ENCODE data around the gene SEPTIN11.

The SEPTIN11 gene

GRCh38 chr4:76951672-76952010 lies 2.1 kb downstream of the SEPTIN11 start:
- TF ChIP-seq CTCF (IDR thresholded peaks at IDR 0.05; ENCODE audit: extremely low read depth, insufficient read depth, missing control alignments), result no peak
- in situ Hi-C loops (cut with MboI; ENCODE audit: low pct_unique_long_range_greater_than_20kb, low sequenced_read_pairs, unreplicated experiment), result no loop called here
- DNase-seq (ENCODE audit: low spot score), result no peak

GRCh38 chr4:76952071-76952470 lies 2.5 kb downstream of the SEPTIN11 start:
- no peak for TF ChIP-seq CTCF (IDR thresholded peaks at IDR 0.05; ENCODE audit: extremely low read depth, insufficient read depth, missing control alignments)
- DNase-seq (ENCODE audit: low spot score), result no peak

DNA sequence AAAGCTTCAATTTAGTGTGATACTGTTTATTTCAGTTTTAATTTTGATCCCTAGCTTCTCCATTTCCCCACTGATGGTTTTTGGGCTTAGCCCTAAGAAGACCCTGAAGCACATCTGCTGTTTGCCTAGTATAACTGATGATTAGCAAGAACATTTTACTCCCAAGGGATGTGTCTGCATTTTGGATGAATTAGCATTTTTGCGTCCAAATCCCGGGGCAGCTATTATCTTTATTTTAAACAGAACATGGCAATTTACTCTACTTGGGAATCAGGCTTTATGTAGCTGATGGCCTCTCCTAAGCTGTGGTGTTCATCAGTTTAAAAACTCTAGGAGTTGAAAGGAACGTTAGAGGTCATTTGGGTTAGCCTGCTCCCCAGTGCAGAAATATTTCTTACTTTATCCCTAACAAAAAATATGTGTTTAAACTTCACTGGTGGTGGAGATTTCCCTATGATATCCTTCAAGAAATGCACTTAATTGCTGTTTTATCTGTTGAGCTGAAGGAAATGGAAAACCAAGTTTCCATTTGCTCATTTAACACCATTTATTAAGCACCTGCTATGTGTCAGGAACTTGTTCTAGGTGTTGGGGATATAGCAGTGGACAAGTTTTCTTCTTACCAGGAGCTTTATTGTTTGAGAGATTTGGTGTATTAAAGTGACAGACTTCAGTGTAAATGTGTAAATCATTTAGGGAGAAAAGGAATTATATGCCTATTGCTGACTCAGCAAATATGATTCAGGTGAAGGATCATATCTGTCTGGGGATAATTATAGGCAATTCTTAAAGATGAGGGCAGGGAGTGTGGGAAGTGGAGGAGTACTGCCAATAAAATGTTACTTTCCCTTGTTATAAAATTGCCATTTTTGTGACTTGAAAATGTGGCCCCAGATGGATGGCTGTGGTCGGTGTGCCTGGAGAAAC lies 3.4 kb downstream of the SEPTIN11 start:
- no peak for DNase-seq (ENCODE audit: low spot score)
- in situ Hi-C loops (cut with MboI; ENCODE audit: low pct_unique_long_range_greater_than_20kb, low sequenced_read_pairs, unreplicated experiment), result no loop called here
- TF ChIP-seq CTCF (IDR thresholded peaks at IDR 0.05; ENCODE audit: extremely low read depth, insufficient read depth, missing control alignments), result no peak

More at GRCh38 chr4:76952071-76952470, 2.5 kb downstream of the SEPTIN11 start:
- in situ Hi-C loops (cut with MboI; ENCODE audit: low pct_unique_long_range_greater_than_20kb, low sequenced_read_pairs, unreplicated experiment), result no loop called here

DNA sequence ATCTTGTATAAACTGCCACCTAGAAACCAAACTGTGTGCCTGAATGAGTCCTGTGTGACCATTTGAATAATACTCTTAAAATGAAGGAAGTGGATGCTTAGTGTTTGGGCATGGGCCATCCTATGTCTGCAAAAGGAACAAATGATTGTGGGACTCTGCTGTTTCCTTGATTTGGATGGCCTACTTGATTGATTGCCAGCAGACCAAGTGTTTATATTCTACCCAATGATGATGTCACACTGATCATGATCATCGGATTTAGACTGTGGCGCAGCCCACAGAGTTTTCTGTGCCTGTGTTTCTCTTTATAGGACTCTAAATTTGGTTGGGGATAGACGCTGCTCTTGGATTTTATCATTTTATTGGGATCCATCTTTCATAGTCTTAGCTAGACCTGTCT lies 4.4 kb downstream of the SEPTIN11 start:
- no peak for DNase-seq (ENCODE audit: low spot score)
- in situ Hi-C loops (cut with MboI; ENCODE audit: low pct_unique_long_range_greater_than_20kb, low sequenced_read_pairs, unreplicated experiment), result no loop called here
- no peak for TF ChIP-seq CTCF (IDR thresholded peaks at IDR 0.05; ENCODE audit: extremely low read depth, insufficient read depth, missing control alignments)

GRCh38 chr4:76954489-76954888 lies 4.9 kb downstream of the SEPTIN11 start:
- no peak for TF ChIP-seq CTCF (IDR thresholded peaks at IDR 0.05; ENCODE audit: extremely low read depth, insufficient read depth, missing control alignments)
- in situ Hi-C loops (cut with MboI; ENCODE audit: low pct_unique_long_range_greater_than_20kb, low sequenced_read_pairs, unreplicated experiment), result no loop called here
- no peak for DNase-seq (ENCODE audit: low spot score)

GRCh38 chr4:76955182-76955581 lies 5.6 kb downstream of the SEPTIN11 start:
- in situ Hi-C loops (cut with MboI; ENCODE audit: low pct_unique_long_range_greater_than_20kb, low sequenced_read_pairs, unreplicated experiment), result no loop called here
- DNase-seq (ENCODE audit: low spot score), result no peak
- TF ChIP-seq CTCF (IDR thresholded peaks at IDR 0.05; ENCODE audit: extremely low read depth, insufficient read depth, missing control alignments), result no peak
